Measurements from ENCODE around the gene SH3RF1. TPM values are rescaled to one million over a fixed set of nuclear protein-coding genes. Genes with fewer than 3 reads are reported as not detected.

Gene SH3RF1
- total RNA-seq, 1 experiment from 2014 or later = 11.5 TPM

GRCh38 chr4:169058312-169058711 is 212.4 kb downstream of the SH3RF1 start:
- CTCF ChIA-PET = no interaction called here
- no peaks in the 10 kb centered on the region for H3K9me3 ChIP-seq (ENCODE audit: control insufficient read depth, insufficient read depth, low read depth, low read length)
- H3K4me3 ChIP-seq (ENCODE audit: low read depth in 2 of 2, low read length in 2 of 2) = no peak overlapping the region
- no peak for DNase-seq (ENCODE audit: low read depth, low spot score)
- intact Hi-C loops (cut with micrococcal nuclease; ENCODE audit: unreplicated experiment) (no loop called here), in situ Hi-C loops (cut with HindIII; ENCODE audit: low pct_unique_long_range_greater_than_20kb, low sequenced_read_pairs) (no loop called here)
- no TSS peak for BruUV-seq (replicated peaks)
- no peaks in the 10 kb centered on the region for H3K27me3 ChIP-seq (ENCODE audit: control insufficient read depth, insufficient read depth, low read length)
- no peak for TF ChIP-seq CTCF (IDR thresholded peaks at IDR 0.05)
- TF ChIP-seq, protein P1, sequence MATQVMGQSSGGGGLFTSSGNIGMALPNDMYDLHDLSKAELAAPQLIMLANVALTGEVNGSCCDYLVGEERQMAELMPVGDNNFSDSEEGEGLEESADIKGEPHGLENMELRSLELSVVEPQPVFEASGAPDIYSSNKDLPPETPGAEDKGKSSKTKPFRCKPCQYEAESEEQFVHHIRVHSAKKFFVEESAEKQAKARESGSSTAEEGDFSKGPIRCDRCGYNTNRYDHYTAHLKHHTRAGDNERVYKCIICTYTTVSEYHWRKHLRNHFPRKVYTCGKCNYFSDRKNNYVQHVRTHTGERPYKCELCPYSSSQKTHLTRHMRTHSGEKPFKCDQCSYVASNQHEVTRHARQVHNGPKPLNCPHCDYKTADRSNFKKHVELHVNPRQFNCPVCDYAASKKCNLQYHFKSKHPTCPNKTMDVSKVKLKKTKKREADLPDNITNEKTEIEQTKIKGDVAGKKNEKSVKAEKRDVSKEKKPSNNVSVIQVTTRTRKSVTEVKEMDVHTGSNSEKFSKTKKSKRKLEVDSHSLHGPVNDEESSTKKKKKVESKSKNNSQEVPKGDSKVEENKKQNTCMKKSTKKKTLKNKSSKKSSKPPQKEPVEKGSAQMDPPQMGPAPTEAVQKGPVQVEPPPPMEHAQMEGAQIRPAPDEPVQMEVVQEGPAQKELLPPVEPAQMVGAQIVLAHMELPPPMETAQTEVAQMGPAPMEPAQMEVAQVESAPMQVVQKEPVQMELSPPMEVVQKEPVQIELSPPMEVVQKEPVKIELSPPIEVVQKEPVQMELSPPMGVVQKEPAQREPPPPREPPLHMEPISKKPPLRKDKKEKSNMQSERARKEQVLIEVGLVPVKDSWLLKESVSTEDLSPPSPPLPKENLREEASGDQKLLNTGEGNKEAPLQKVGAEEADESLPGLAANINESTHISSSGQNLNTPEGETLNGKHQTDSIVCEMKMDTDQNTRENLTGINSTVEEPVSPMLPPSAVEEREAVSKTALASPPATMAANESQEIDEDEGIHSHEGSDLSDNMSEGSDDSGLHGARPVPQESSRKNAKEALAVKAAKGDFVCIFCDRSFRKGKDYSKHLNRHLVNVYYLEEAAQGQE (IDR thresholded peaks at IDR 0.05; ENCODE audit: insufficient read depth in 1 of 2, low read depth in 2 of 2, low read length in 1 of 2) = no peak
- no peak for TF ChIP-seq POLR2AphosphoS5 (IDR thresholded peaks at IDR 0.05; ENCODE audit: low read depth, low read length)
- POLR2A ChIA-PET = no interaction called here
- no peak for ATAC-seq
- no peaks in the 10 kb centered on the region for H3K36me3 ChIP-seq (ENCODE audit: control insufficient read depth, insufficient read depth, low read length)
- H3K4me1 ChIP-seq (ENCODE audit: control insufficient read depth, insufficient read depth, low read length) = peaks cover 6% of the 10 kb centered on the region; the same call in 1 of the 2 replicates
- H3K27ac ChIP-seq (ENCODE audit: low read length) = no peak overlapping the region

- ChIA-PET CTCF (no interaction called here), POLR2A (no interaction called here)
- Histone ChIP-seq H3K4me3 (ENCODE audit: low read depth in 2 of 2, low read length in 2 of 2) (no peak overlapping the region), H3K9me3 (ENCODE audit: control insufficient read depth, insufficient read depth, low read depth, low read length) (no peaks in the 10 kb centered on the region), H3K27ac (ENCODE audit: low read length) (no peak overlapping the region), H3K27me3 (ENCODE audit: control insufficient read depth, insufficient read depth, low read length) (no peaks in the 10 kb centered on the region), H3K36me3 (ENCODE audit: control insufficient read depth, insufficient read depth, low read length) (no peaks in the 10 kb centered on the region), H3K4me1 (ENCODE audit: control insufficient read depth, insufficient read depth, low read length) (no peaks in the 10 kb centered on the region)
- TF ChIP-seq TCF7L2 (IDR thresholded peaks at IDR 0.05; ENCODE audit: low read depth, low read length) (no peak), SIN3A (IDR thresholded peaks at IDR 0.05; ENCODE audit: borderline replicate concordance, insufficient read depth, low read depth, low read length) (no peak), POLR2AphosphoS5 (IDR thresholded peaks at IDR 0.05; ENCODE audit: low read depth, low read length) (no peak), CTCF (IDR thresholded peaks at IDR 0.05) (no peak)
- TF ChIP-seq, protein P1 (IDR thresholded peaks at IDR 0.05; ENCODE audit: insufficient read depth in 1 of 2, low read depth in 2 of 2, low read length in 1 of 2) = no peak
- in situ Hi-C loops (cut with HindIII; ENCODE audit: low pct_unique_long_range_greater_than_20kb, low sequenced_read_pairs) = no loop called here
- no peak for DNase-seq (ENCODE audit: low read depth, low spot score)
- intact Hi-C loops (cut with micrococcal nuclease; ENCODE audit: unreplicated experiment) = no loop called here
- ATAC-seq = no peak
- BruUV-seq (replicated peaks) = no TSS peak
These were observed 215.9 kb downstream of the SH3RF1 start for GRCh38 chr4:169054879-169055278.
